HG02571 (cell line): ENCODE measurements around the gene AFAP1L2.

Source experiments
- ATAC-seq: cut with Tn5 transposase; IDR thresholded peaks from one replicate; pipeline ENCODE4 v1.9.1; 2021; ENCODE audit warnings: mild to moderate bottlenecking, moderate library complexity; ENCODE audit not compliant: unreplicated experiment

The AFAP1L2 gene

DNA sequence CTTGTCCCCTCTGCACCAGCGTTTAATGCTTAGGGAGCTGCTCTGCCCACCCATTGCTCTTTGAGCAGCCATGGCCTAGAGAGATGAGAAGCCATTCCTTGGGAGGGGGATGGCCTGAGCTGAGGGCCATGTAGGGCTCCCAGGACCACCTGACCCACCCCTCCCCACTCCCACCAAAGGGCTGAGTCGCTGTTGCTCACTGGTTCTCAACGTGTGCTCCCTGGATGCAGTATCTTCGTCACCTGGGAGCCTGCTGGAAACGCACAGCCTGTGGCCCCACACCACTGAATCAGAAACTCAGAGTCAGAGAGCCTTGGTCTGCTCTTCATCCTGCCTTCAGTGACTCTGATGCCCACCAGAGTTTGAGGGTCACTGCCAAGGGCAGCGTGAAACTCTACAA is 128.2 kb downstream of the AFAP1L2 start:
- ATAC-seq, result no peak

DNA sequence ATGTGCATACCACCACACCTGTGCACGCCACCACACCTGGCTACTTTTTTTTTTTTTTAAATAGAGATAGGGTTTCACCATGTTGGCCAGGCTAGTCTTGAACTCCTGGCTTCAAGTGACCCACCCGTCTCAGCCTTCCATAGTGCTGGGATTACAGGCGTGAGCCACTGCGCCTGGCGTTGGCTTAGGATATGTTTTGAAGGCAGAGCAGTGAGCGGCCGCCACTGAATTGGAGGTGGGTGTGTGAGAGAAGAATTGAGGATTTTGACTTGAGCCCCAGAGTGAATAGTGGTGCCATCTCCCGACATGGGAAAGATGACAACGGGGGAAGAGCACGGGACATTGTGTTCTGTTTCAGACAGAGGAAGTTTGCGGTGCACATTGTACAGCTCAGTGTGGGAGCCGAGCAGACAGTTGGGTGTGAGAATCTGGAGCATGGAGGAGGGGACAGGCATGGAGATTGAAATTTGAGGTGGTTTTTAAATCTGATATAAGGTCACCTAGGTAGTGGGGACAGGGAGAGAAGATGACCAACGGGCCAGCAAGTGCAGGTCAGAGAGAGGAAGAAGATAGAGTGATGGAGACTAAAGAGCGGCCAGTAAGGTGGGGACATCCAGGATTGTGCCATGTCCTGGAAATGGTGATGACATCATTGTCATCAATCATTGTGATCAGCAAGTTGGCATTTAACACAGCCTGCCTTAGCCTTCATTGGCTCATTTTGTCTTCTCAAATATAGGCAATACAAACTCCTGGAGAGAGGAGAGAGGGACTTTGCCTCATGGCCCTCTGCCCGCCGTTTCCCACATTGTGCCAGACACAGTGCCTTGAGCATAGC is 129.5 kb downstream of the AFAP1L2 start:
- ATAC-seq, result no peak

GRCh38 chr10:114273910-114274309 is 130.4 kb downstream of the AFAP1L2 start:
- ATAC-seq, result no peak

DNA sequence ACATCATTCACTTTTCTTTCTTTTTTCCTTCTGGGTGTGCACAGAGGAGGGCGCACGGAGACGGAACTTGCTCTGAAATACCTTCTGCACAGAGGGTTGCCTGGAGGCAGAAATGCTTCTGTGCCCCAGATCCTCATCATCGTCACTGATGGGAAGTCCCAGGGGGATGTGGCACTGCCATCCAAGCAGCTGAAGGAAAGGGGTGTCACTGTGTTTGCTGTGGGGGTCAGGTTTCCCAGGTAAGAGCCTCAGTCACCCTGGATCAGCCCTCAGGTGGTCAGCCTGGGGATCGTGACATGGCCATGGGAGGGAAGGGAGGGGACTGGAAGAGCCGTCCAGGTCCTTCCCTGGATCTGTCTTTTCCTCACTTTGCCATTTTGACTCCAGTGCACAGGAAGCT is 131.6 kb downstream of the AFAP1L2 start:
- no peak for ATAC-seq

DNA sequence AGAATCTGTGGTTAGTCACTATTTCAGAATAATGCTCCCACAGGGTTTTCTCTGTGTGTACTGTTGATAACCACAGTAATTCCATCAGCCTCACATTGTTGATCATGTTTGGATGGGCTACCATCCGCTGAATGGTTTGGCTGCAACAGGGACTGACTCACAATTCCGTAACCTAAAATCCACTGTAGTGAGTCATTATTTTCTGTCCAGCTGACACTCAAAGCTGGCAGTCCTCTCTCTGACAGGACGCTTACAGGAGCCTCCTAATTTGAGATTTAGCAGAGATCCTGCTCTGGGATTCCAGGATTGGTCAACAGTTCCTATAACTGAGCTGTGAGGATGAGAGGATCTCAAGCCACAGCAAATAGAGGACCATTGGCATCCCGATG is 132.5 kb downstream of the AFAP1L2 start:
- no peak for ATAC-seq

- no peak for ATAC-seq
Measured at GRCh38 chr10:114271075-114271778, 133.1 kb downstream of the AFAP1L2 start.

DNA sequence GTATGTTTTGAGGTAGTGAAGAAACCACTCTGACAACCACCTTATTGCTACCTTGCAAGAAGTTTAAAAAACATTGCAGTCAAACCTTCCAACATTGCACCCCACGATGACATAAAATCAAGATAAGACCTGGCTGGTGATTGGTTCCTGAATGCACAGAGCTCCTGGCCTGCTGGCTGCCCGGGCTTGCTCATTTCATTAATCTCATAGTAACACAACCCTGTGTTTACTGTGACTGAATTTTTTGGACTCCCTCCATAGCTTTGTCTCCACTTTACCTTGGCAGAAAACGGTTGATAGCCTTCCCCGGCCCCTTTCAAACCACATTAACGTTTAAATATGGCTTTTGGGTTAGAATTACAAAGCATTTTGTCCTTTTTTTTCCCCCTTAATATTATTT is 137.8 kb downstream of the AFAP1L2 start:
- ATAC-seq, result no peak

DNA sequence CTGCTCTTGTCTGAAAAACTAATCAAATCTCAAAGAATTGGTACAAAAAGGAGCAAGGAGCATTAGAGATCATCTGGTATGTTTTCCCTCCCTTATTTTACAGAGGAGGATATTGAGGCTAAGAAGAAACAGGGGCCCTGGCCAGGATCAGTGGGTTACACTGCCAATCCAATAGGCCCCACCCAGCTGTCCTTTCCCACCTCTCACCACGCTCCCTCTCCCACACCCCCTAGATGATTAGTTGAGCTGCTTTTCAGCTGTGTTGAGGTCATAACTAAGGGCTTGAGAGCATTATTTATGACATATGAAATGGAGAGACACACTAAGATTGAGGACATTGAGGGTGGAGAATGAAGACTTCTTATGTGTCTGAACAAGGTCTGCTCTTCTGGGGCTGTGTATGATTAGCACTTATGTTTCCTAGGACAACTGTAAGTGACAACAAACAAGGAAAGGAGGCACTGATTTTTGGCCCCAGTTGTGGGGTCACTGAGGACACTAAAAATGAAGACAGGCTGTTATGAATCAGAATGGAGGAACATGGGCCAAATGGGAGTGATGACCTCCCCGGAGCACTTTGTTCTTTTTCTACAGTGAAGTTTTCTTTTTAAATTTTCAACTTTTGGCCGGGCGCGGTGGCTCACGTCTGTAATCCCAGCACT is 138.8 kb downstream of the AFAP1L2 start:
- no peak for ATAC-seq

DNA sequence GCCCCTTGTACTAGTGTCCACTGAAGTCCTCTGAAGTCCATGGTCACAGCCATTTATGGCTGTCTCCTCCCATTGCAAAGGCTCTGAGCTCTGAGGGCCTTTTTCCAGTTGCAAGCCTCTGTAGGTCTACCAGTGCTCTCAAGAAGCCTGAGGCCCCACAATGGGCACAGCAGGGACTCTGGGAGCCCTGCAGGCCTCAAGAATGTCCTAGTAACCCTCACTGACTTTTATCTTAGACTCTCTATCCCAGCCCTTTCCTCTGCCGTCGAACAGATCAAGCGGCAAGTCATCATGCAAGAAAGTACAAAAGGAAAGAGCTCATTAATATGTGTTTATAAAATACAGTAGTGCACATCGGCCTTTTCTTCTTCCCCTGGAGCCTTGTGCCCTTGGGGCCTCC is 141.8 kb downstream of the AFAP1L2 start:
- ATAC-seq, result no peak

DNA sequence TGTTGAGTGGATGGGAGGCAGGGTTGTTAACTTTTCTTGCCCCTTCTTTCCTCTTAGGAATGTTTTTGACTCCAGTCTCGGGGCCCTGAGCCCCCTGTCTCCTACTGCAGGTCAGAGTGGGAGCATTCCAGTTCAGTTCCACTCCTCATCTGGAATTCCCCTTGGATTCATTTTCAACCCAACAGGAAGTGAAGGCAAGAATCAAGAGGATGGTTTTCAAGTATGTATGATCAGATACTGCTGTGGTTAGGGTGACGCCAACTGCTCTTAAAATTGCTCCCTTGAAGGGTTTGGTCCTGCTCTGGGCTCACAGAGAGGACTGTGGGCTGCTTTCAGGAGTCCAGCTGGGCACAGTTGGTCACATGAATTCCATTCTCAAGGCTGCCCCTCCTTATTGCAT is 143.2 kb downstream of the AFAP1L2 start:
- ATAC-seq, result no peak

DNA sequence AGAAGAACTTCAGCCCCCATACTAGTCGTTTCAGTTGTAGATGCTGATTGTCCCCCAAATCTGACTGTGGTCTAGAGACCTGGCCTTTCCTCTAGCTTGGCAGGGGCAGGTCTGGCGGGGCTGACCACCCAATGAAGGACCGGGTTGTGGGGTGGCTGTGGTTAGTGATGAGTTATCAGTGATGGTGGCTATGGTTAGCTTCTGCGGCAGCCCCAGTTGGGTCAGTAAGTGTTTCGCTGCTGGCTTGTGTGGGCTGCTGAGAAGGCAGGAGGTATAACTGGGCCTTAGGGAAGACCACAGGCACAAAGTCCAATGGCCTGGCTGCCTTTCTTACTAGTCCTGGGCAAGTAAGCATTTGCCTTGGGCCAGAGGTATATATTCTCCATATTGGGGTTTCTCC is 143.9 kb downstream of the AFAP1L2 start:
- no peak for ATAC-seq

DNA sequence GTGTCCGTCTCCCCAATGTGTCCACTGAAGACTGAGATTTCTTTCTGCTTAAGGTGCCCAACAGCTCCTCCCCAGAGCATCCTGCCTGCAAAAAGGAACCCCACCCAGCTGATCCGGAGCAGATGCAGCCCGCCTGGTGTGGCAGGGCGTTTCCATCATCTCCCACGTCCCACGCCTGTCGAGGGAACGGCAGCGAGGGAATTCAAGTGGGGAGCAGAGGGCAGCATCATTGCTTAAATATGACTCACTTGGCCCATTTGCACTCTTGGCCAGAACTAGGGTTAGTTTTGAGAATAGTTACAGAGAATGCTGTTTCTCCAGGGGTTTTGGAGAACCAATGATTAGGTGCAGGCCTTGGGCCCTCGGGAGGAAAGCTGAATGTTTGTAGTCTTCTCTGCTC is 144.5 kb downstream of the AFAP1L2 start:
- ATAC-seq, result no peak

DNA sequence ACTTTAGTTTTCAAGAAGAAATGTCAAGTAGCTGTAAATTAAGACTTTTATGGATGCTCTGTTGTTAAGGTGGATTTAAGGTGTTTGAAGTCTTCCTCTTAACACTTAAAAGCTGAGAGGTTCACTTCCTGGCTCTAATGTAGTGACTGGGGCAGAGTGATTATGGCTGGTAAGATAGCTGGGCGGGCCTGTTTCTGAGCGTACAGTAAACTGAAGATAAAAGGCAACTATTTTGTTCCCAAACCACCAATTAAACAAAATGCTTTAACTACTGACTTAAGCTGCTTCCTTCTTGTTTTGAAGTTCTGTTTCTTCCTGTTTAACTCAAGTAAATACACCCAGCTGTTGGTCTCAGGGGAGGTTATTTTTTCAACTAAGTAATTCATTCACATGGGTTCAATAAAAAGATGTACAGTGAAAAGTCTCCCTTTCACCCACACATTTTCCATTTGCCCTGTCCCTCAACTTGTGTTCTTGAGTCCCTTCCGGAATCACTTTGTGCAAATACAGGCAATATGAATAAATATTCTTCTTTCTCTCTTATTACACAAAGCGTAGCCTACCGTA is 145.9 kb downstream of the AFAP1L2 start:
- no peak for ATAC-seq

GRCh38 chr10:114257498-114257897 is 146.8 kb downstream of the AFAP1L2 start:
- ATAC-seq, result no peak

DNA sequence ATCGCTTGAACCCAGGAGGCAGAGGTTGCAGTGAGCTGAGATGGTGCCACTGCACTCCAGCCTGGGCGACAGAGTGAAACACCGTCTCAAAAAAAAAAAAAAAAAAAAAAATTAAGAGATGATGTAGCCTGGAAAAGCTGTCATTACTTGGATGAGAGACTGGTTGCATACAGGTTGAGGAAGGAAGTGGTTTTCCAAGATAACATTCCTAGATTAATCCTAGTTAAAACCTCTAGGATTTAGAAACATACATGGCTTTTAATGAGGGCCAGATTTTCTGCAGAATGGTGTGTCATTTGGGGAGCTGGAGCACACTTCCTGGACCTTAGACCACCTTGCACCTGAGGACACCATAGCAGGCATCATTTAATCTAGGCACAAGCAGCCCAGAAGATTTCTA is 147.5 kb downstream of the AFAP1L2 start:
- ATAC-seq, result no peak

DNA sequence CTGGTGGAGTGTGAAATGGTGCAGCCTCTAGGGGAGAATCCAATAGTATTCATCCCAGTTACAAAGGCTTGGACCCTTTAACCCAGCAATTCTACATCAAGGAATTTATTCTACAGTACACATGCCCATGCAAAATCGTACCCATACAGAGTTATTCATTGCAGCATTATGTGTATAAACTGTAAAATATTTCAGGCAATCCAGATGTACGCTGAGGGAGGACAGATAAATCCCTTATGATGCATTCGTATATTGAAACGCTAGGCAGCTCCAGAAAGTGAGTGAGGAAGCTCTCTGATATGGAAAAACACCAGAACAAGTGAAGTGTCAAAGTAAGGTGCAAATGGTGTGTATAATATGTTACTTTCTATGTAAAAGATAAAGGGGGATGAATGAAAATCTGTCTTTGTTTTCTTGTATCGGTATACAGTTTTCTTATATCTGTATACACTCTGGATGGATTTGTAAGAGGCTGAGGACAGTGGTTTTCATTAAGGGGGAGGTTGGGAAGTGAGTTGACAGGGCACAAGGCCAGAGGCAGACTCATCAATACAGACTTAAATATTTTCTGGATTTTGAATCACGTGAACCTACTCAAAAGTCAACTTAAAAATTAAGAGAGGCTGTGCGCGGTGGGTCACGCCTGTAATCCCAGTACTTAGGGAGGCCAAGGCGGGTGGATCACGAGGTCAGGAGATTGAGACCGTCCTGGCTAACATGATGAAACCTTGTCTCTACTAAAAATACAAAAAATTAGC is 148.1 kb downstream of the AFAP1L2 start:
- no peak for ATAC-seq

DNA sequence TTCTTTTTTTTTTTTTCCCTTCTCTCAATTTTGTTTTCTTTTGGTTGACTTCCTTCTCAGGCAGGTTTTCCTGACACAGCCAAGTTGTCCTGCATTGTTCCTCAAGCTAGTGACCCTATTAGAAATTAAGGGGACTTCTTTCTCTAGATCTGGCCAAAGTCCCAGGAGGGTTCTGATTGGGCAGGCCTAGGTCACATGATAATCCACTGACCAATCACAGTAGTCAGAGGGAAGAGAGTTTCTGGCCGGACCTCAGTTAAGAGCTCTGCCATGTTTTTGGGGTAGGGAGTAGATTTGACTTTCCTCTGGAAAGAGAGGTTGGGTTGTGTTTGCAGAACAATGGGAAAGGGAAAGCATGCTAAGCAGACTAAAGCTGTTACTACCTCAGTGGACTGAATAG is 149.1 kb downstream of the AFAP1L2 start:
- ATAC-seq, result no peak

- ATAC-seq, result no peak
Measured at GRCh38 chr10:114252883-114253282, 151.4 kb downstream of the AFAP1L2 start.

- no peak for ATAC-seq
Measured at GRCh38 chr10:114252092-114252491, 152.2 kb downstream of the AFAP1L2 start.

- ATAC-seq, result no peak
Measured at GRCh38 chr10:114250716-114251115, 153.6 kb downstream of the AFAP1L2 start.

DNA sequence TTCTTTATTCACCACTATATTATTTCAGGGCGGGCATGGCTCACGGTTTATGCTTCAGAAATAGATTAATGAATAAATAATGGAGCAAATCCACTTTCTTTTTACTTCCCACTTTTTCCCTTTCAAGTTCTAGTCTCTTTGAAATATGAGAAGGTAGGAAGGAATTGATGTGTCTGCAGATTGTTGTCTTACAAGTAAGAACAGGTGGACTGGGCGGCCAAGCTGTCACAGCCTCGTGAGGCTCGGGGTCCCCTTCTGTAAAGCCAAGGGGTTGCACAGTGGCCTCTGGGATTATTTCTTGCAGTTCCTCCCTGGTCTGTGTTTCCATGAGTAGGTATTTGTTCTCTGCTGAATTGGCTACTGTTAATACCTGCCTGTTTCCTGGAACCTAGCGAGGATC is 154.1 kb downstream of the AFAP1L2 start:
- ATAC-seq, result no peak
